CD14-positive monocyte (primary cell): Measurements from ENCODE around the gene NMB. TPM values are rescaled to one million over a fixed set of nuclear protein-coding genes. Genes with fewer than 3 reads are reported as not detected.
A peak's percentile ranks its signal among the peaks of the same experiment; 100 is the strongest.

Source experiments
- DNase-seq, 3 donors: peaks; one replicate each; pipeline ENCODE4 v3.0.0-alpha.2; 2011 to 2022
- H2AFZ ChIP-seq: 2 replicates; pipeline ENCODE4 v1.6.0; 2012; ENCODE audit warnings: mild to moderate bottlenecking, low read depth, low read length, inconsistent platforms; ENCODE audit not compliant: insufficient read depth, poor library complexity, severe bottlenecking
- H3K27ac ChIP-seq, 2 donors: 1 replicate in 1 of 2; 2 replicates in 1 of 2; pipeline ENCODE4 v1.5.1; 2012 to 2013; ENCODE audit warnings: low read length in 2 of 2, control low read depth in 1 of 2, inconsistent platforms in 1 of 2, low read depth in 1 of 2, mild to moderate bottlenecking in 1 of 2
- H3K27me3 ChIP-seq, 2 donors: one replicate each; pipeline versions ENCODE4 v1.6.0 to v1.6.1; 2011 to 2013; ENCODE audit warnings: low read length in 2 of 2; ENCODE audit not compliant: control insufficient read depth in 2 of 2, insufficient read depth in 2 of 2
- H3K36me3 ChIP-seq, 2 donors: replicated peaks in 1 of 2; 1 replicate in 1 of 2; 2 replicates in 1 of 2; pipeline versions ENCODE4 v1.5.1 to v1.6.1; 2012 to 2013; ENCODE audit warnings: low read length in 2 of 2, control low read depth in 1 of 2, inconsistent platforms in 1 of 2, mild to moderate bottlenecking in 1 of 2; ENCODE audit not compliant: insufficient read depth in 2 of 2, control insufficient read depth in 1 of 2
- H3K4me1 ChIP-seq, 2 donors: 1 replicate in 1 of 2; 2 replicates in 1 of 2; pipeline versions ENCODE4 v1.5.1 to v1.6.1; 2012 to 2013; ENCODE audit warnings: low read length in 2 of 2, control low read depth in 1 of 2, inconsistent platforms in 1 of 2, mild to moderate bottlenecking in 1 of 2, moderate library complexity in 1 of 2; ENCODE audit not compliant: insufficient read depth in 2 of 2, control insufficient read depth in 1 of 2
- H3K4me2 ChIP-seq: replicated peaks from 2 replicates; pipeline ENCODE3; 2012; ENCODE audit warnings: low read length, moderate library complexity, mild to moderate bottlenecking; ENCODE audit not compliant: poor library complexity, severe bottlenecking; ENCODE audit errors: extremely low read depth
- H3K4me3 ChIP-seq, 3 experiments: fragments of 200-600 bp in 1 of 3; sonication (generic) in 1 of 3; replicated peaks in 1 of 3; 1 replicate in 2 of 3; 2 replicates in 1 of 3; pipeline ENCODE4 v1.5.1; 2011 to 2013; ENCODE audit warnings: low read length in 3 of 3, mild to moderate bottlenecking in 3 of 3, control low read depth in 2 of 3, low read depth in 2 of 3, inconsistent platforms in 1 of 3, moderate library complexity in 1 of 3
- H3K79me2 ChIP-seq: 2 replicates; pipeline ENCODE4 v1.6.0; 2012; ENCODE audit warnings: mild to moderate bottlenecking, control low read depth, inconsistent platforms, low read length, moderate library complexity; ENCODE audit not compliant: insufficient read depth
- H3K9ac ChIP-seq: 2 replicates; pipeline ENCODE4 v1.6.0; 2017; ENCODE audit warnings: low read length, mild to moderate bottlenecking; ENCODE audit not compliant: insufficient read depth, poor library complexity, severe bottlenecking
- H3K9me3 ChIP-seq, 2 donors: replicated peaks in 1 of 2; 1 replicate in 1 of 2; 2 replicates in 1 of 2; pipeline versions ENCODE4 v1.5.1 to v1.6.1; 2012 to 2013; ENCODE audit warnings: low read length in 2 of 2, control low read depth in 1 of 2; ENCODE audit not compliant: control insufficient read depth in 1 of 2, insufficient read depth in 1 of 2
- H4K20me1 ChIP-seq: 2 replicates; pipeline ENCODE4 v1.6.0; 2012; ENCODE audit warnings: mild to moderate bottlenecking, low read length, control low read depth, moderate library complexity; ENCODE audit not compliant: insufficient read depth
- H3K27ac Mint-ChIP-seq, 7 donors: one replicate each; pipeline ENCODE4 v1.8.0; 2020; ENCODE audit warnings: mild to moderate bottlenecking in 7 of 7, mixed read lengths in 7 of 7, moderate library complexity in 6 of 7, inconsistent platforms in 2 of 7
- H3K27me3 Mint-ChIP-seq, 3 donors: one replicate each; pipeline ENCODE4 v1.8.0; 2021 to 2022; ENCODE audit warnings: low read depth in 3 of 3, mild to moderate bottlenecking in 3 of 3, mixed read lengths in 3 of 3, moderate library complexity in 3 of 3, inconsistent platforms in 1 of 3
- H3K36me3 Mint-ChIP-seq, 2 donors: one replicate each; pipeline ENCODE4 v1.8.0; 2020; ENCODE audit warnings: mixed read lengths in 2 of 2, inconsistent platforms in 1 of 2, mild to moderate bottlenecking in 1 of 2
- H3K4me1 Mint-ChIP-seq: one replicate; pipeline ENCODE4 v1.8.0; 2020; ENCODE audit warnings: mild to moderate bottlenecking, mixed read lengths
- H3K4me3 Mint-ChIP-seq, 2 donors: one replicate each; pipeline ENCODE4 v1.8.0; 2020; ENCODE audit warnings: mild to moderate bottlenecking in 2 of 2, mixed read lengths in 2 of 2, moderate library complexity in 1 of 2
- H3K9me3 Mint-ChIP-seq, 7 donors: one replicate each; pipeline ENCODE4 v1.8.0; 2020 to 2022; ENCODE audit warnings: mixed read lengths in 7 of 7, mild to moderate bottlenecking in 6 of 7, moderate library complexity in 6 of 7, inconsistent platforms in 2 of 7
- WGBS: methylation state at CpG from one replicate; pipeline ENCODE4 v1.1.5; 2013; ENCODE audit warnings: missing lambda C conversion rate; ENCODE audit not compliant: insufficient coverage; 5-methylcytosine and 5-hydroxymethylcytosine counted together
- intact Hi-C, 2 donors: fragments of 100-400 bp; cut with micrococcal nuclease; formaldehyde crosslinking; loops; one replicate each; pipeline versions ENCODE4 v1.15.0 to v1.15.1; 2023
- polyA plus RNA-seq, 3 donors: library from polyadenylated mRNA; depleted of rRNA in 1 of 3; unstranded in 2 of 3; stranded (reverse) in 1 of 3; fragments of 300-500 nt in 2 of 3; fragments of >200 nt in 1 of 3; fragmentation: Illumina TruSeq in 2 of 3; gene quantifications; 1 replicate in 2 of 3; 2 replicates in 1 of 3; pipeline ENCODE4 v1.2.3, GENCODE V29; 2012 to 2021
- TF ChIP-seq, protein P1 (sequence below): fragments of 200-600 bp; IDR thresholded peaks from one replicate; pipeline ENCODE4 v1.8.0; 2022; ENCODE audit warnings: antibody characterized with exemption, mild to moderate bottlenecking

NMB gene
- polyA plus RNA-seq, 3 donors: 0.45 to 0.81 (median 0.56) TPM

DNA sequence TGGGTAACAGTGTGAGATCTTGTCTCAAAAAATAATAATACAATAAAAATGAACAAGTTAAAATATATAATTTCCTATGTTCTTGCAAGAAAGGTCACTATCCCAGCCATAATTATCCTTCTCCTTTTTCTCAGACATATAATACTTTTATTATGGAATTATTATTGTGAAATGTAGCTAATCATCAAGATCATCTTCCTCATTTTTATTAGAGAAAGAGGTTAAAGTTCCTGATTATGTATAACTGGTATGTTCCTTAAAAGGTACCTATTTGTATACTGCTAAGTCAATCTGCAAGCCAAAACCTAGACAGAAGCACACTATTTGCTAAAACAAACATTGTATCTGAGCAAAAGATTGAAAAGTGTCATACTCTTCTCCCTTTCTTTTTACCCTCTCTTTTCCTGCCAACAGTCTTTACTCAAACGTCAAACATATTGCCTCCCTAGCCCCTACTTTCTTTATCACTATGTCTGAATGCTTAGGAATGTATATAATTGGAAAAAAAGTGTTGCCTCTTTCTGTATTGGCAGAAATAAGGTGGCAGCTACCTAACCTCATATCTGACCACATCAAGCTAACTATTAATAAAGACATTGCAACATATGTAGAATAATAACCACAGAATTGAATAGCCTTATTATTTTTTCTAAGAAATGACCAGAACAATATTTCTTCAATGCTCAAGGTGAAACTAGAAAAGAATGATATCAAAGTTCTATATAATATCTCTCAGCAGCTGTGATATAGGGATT is 39.4 kb upstream of the NMB start:
- H3K27ac Mint-ChIP-seq: peak overlapping the region; percentile 2 to 83 (median 69)
- no peaks in the 10 kb centered on the region for H3K27me3 Mint-ChIP-seq
- no peak overlapping the region for H3K4me2 ChIP-seq
- TF ChIP-seq, protein P1, sequence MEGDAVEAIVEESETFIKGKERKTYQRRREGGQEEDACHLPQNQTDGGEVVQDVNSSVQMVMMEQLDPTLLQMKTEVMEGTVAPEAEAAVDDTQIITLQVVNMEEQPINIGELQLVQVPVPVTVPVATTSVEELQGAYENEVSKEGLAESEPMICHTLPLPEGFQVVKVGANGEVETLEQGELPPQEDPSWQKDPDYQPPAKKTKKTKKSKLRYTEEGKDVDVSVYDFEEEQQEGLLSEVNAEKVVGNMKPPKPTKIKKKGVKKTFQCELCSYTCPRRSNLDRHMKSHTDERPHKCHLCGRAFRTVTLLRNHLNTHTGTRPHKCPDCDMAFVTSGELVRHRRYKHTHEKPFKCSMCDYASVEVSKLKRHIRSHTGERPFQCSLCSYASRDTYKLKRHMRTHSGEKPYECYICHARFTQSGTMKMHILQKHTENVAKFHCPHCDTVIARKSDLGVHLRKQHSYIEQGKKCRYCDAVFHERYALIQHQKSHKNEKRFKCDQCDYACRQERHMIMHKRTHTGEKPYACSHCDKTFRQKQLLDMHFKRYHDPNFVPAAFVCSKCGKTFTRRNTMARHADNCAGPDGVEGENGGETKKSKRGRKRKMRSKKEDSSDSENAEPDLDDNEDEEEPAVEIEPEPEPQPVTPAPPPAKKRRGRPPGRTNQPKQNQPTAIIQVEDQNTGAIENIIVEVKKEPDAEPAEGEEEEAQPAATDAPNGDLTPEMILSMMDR: no peak
- no peaks in the 10 kb centered on the region for H3K9me3 ChIP-seq
- no peaks in the 10 kb centered on the region for H3K9me3 Mint-ChIP-seq
- H3K79me2 ChIP-seq: peaks cover 100% of the 10 kb centered on the region
- H3K27me3 ChIP-seq: no peaks in the 10 kb centered on the region
- peaks cover 7 to 12% of the 10 kb centered on the region in 2 donors for H3K4me1 ChIP-seq
- DNase-seq: peak; percentile 6 to 38 (median 24)
- no peak overlapping the region for H3K4me3 Mint-ChIP-seq
- peak overlapping the region in 1 of 2 donors; percentile 58 for H3K27ac ChIP-seq
- no peak overlapping the region for H3K4me3 ChIP-seq
- H3K9ac ChIP-seq: no peak overlapping the region
- peaks cover 0 to 13% of the 10 kb centered on the region in 2 donors for H3K36me3 ChIP-seq
- intact Hi-C loops: loop anchor here in 1 of 2 donors (10.0 kb wide), 1 partner anchor 47 kb away; the partner anchor contains the start of gene ZNF592
- peaks cover 100% of the 10 kb centered on the region for H4K20me1 ChIP-seq
- peaks cover 7 to 8% of the 10 kb centered on the region in 2 donors for H3K36me3 Mint-ChIP-seq
- WGBS: no CpG with 5 or more reads among the region's 1 CpG
- peaks cover 11% of the 10 kb centered on the region for H3K4me1 Mint-ChIP-seq
- H2AFZ ChIP-seq: no peak overlapping the region

DNA sequence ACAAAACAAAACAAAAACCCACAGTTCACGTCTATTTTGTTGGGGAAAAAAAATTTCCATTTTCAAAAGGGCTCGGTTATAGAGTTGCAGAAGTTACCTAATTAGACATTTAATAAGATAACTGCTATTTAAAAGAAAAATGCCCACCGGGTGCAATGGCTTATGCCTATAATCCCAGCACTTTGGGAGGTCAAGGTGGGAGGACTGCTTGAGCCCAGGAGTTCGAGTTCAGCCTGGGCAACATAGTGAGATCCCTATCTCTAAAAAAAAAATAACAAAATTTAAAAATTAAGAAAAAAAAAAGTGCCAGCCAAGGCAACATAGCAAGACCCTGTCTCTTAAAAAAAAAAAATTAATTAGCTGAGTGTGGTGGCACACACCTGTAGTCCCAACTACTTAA is 38.8 kb upstream of the NMB start:
- intact Hi-C loops: loop anchor here in 1 of 2 donors (10.0 kb wide), 1 partner anchor 48 kb away; the partner anchor contains the start of gene ZNF592
- Mint-ChIP-seq H3K27me3 (no peaks in the 10 kb centered on the region), H3K27ac (peak overlapping the region in 1 of 7 donors; percentile 2), H3K36me3 (peaks cover 11 to 13% of the 10 kb centered on the region in 2 donors), H3K4me3 (no peak overlapping the region), H3K9me3 (no peaks in the 10 kb centered on the region), H3K4me1 (peaks cover 11% of the 10 kb centered on the region)
- Histone ChIP-seq H4K20me1 (peaks cover 100% of the 10 kb centered on the region), H3K27ac (no peak overlapping the region), H3K9ac (no peak overlapping the region), H3K9me3 (no peaks in the 10 kb centered on the region), H3K27me3 (no peaks in the 10 kb centered on the region), H3K4me3 (no peak overlapping the region), H3K36me3 (peaks cover 0 to 18% of the 10 kb centered on the region in 2 donors), H3K4me2 (no peak overlapping the region), H2AFZ (no peak overlapping the region), H3K4me1 (peaks cover 7 to 12% of the 10 kb centered on the region in 2 donors), H3K79me2 (peaks cover 100% of the 10 kb centered on the region)
- TF ChIP-seq, protein P1: no peak
- no peak for DNase-seq
- no CpG with 5 or more reads among the region's 4 CpGs for WGBS
